ENCODE results near the gene FCHSD2. TPM values are rescaled to one million over a fixed set of nuclear protein-coding genes. Genes with fewer than 3 reads are reported as not detected.
A peak's percentile ranks its signal among the peaks of the same experiment; 100 is the strongest.
"Not testable (repeated sequence)": the region's sequence is repeated elsewhere in the genome, so short reads cannot be mapped to it uniquely, and the experiment has no call there.

FCHSD2 gene
- total RNA-seq, 1 experiment from 2014 or later, result 10.3 TPM

DNA sequence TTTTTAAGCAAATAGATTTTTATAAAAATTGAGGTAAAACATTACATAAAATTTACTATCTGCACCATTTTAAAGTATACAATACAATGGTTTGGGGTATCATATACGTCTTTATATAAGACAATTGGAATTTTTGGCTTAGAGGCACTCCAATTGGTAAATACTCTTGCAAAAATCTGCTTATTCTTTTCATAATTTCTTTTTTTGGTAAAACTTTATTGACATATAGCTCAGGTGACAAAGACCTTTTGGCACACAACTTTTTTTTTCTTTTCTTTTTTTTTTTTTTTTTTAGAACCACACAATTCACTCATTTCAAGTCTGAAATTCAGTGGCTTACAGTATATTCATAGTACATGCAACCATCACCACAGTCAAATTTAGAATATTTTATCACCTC is 270.1 kb downstream of the FCHSD2 start:
- DNase-seq (ENCODE audit: low read depth), result no peak

DNA sequence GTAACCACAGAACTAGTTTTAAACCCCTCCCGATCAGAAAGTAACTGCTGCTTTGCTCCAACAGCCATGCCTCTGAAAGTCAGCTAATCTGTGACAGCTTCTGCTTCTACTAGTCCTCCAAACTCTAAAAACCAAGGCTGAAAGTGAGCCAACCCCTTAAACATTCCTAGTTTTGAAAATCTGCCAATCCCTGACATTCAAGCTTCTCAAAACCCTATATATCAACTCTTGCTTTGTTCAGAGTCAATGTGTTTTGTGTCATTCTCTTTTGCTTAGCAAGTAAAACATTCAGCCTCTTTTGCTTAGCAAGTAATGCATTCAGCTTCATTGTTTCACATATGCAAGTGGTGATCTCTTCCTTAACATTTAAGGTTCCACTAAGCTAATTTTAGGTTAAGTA is 271.0 kb downstream of the FCHSD2 start:
- peak; percentile 6 for DNase-seq (ENCODE audit: low read depth)

DNA sequence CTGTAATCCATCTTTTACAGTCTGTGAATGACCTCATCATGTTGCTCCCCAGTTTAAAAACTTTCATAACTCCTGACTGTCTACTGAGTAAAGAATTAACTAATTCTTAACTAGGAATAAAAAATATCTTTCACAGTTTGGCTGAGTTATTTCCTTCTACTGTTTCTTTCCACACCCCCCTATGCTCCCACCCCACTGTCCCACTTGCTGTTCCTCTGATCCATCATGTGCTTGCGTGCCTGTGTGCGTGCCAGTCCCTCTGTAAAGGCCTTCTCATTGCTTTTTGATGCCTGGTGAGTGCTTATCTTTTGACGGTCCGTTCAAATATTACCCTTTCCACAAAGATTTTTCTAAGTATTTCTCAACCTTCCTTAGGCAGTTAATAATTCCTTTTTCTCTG is 272.3 kb downstream of the FCHSD2 start:
- no peak for DNase-seq (ENCODE audit: low read depth)

DNA sequence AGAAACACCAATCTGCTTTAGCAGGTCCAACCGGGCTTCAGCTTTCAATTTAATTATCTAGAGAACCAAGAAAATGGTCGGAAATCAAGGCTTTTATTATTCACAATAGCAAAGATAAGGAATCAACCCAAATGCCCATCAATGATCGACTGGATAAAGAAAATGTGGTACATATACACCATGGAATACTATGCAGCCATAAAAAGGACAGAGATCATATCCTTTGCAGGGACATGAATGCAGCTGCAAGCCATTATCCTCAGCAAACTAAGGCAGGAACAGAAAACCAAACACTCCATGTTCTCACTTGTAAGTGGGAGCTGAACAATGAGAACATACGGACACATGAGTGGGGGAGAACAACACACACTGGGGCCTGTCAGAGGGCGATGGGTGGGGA is 274.1 kb downstream of the FCHSD2 start:
- DNase-seq (ENCODE audit: low read depth), result no peak

DNA sequence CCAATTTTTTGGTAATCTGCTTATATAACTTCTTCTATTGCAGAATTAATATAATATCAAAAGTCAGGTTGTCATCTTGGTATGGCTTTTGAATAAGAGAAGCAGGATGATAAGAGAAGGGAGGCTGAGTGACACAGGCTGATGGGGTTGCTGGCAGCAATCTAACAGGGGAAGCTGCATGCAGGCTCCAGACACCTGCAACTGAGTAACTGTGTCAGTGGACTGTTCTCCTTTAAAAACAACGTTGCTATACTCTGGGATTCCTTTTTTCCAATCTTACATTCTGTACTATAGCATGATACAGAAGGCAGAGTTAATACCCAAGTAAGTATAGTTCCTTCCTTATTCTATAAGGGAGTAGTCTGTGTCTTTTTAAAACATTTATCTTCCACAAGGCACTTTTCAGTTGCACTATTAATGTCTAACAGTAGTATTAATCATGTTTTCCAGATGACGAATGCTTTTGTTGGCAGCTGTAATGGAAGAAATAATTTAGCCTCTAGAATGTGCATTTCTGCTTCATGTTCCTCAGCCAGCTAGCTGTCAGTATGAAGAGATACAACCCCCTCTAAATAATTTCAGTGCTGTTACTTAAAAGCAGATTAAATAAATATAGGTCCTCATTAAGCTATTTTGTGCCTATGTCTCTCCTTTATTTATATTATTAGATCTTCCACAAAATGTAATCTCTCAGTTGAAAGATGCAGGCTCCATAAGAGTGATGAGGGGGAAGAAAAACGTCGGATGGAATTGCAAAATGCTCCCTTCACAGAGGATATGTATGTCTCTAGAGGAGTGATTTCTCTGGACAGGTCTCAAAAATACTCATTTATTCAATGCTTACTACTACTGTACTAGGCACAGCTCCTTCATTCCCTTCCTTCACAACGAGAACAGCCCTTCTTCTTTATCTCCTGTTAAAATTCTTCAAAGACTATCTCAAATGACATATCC is 277.1 kb downstream of the FCHSD2 start:
- peak; percentile 61 for DNase-seq (ENCODE audit: low read depth)

DNA sequence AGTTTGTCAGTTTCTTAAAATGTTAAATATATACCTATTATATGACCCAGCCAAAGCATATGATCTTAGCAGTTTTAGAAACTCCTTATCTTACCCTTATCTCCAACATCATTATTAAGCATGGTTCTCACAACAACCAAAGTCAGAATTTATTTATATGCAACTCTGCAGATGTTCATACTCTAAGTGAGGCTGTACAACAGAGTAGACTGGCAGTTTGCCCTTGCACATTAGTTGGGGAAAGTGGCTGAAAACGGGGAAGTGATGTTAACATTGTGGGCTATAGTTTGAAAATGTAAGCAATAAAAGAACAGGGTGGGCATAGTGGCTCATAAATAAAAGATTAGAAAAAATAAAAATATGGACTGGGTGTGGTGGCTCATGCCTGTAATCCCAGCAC is 278.2 kb downstream of the FCHSD2 start:
- DNase-seq (ENCODE audit: low read depth), result no peak

DNA sequence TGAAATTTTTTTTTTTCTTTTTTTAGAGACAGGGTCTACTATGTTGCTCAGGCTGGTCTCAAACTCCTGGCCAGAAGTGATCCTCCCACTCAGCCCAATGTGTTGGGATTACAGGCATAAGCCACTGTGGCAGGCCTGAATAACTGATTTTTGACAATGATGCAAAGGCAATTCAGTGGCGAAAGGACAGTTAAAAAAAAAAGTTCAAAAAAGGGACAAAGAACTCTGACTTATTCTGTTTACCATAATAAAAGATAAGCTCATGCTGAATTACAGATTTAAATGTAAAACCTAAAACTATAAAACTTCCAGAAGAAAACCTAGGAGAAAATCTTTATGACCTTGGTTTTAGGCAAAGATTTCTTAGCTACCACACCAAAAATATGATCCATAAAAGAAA is 279.0 kb downstream of the FCHSD2 start:
- no peak for DNase-seq (ENCODE audit: low read depth)

DNA sequence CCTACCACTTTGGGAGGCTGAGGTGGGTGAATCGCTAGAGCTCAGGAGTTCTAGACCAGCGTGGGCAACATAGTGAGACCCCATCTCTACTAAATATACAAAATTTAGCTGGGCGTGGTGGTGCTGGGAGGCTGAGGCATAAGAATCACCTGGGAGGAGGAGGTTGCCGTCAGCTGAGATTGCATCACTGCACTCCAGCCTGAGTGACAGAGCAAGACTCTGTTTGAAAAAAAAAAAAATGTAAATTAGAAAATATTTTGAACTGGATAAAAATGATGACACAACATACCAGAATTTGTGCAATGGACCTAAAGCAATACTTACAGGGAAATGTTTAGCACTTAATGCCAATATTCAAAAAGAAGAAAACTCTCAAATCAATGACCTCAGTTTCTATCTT is 281.5 kb downstream of the FCHSD2 start:
- DNase-seq (ENCODE audit: low read depth), result no peak

DNA sequence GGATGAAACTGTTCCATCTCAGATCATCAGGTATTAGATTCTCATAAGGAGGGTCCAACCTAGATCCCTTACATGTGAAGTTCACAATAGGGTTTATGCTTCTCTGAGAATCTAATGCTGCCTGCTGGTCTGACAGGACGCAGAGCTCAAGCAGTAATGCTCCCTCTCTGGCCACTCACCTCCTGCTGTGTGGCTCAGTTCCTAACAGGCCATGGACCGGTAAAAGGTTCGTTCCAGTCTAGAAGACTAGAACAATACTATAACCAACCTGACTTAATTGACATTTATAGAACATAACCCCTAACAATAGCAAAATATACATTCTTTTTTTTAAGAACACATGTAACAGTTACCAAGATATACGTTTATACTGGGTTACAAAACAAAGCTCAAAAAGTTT is 282.1 kb downstream of the FCHSD2 start:
- DNase-seq (ENCODE audit: low read depth), result no peak

DNA sequence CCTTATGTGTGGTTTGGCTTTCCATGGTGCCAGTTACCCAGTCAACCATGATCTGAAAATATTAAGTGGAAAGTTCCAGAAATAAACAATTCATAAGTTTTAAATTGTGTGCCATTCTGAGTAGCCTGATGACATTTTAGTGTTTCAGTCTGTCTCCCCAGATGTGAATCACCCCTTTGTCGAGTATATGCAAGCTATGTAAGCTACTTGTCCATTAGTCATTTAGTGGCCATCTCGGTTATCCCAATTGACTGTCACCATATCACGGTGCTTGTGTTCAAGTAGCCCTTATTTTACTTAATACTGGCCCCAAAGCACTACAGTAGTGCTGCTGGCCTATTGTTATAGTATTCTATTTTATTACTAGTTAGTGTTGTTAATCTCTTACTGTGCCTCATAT is 283.0 kb downstream of the FCHSD2 start:
- DNase-seq (ENCODE audit: low read depth), result peak; percentile 24

DNA sequence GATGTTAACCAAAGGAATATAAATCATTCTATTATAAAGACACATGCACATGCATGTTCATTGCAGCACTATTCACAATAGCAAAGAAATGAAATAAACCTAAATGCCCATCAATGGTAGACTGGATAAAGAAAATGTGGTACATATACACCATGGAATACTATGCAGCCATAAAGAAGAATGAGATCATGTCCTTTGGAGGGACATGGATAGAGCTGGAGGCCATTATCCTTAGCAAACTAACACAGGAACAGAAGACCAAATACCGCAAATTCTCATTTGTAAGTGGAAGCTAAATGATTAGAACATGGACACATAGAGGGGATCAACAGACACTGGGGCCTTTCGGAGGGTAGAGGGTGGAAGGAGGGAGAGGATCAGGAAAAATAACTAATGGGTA is 283.9 kb downstream of the FCHSD2 start:
- not testable (repeated sequence) for DNase-seq (ENCODE audit: low read depth)

DNA sequence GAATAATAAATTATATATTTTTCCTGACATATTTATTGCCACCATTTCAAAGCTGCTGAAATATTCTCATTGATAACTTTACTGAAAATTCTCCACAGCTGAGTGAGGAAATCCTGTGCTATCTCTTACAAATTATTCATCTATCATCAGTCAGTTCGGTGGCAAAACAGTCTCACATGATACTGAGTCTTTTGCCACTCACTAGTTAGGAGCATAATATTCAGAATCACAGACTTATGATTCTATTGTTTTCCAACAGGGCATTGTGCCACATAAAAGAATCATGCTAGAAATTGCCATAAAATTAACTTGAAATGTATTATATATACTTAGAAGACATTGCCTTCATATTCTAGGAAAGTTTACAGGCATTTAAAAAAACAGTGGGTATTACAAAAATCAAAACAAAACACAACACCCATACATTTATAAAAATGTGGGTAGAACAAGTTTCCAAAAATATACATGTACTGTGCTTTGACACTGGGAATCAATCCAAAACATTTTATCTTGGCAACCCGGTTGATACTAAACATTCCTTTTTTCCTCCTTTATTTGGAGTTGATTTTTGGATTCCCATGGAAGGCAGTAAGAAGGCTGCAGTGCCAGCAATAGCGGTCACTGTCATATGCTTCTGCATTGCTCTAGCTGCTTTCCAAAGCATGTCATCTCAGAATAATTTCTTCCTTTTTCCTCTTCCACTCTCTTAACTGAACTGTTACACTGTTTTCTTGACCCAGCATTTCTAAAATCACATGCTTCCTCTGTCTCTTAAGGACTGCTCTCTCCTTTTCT is 285.4 kb downstream of the FCHSD2 start:
- no peak for DNase-seq (ENCODE audit: low read depth)

DNA sequence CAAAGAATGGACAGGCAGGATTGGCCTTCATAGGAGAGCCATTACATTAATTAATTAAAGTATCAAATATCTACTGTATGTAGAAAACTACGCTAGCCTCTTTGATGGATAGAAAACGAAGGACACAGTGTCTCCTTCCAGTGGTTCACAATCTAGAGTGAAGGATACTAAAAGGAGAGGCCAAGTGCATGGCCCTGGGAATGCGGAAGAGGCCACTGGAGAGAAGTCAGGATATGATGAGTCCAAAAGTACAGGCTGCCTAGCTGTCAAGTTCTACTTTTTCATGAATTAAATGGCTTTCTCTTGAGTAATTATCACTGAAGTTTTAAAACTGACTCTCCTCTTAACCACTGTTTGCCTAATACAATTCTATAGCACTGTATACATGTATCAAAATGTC is 286.1 kb downstream of the FCHSD2 start:
- DNase-seq (ENCODE audit: low read depth), result no peak

DNA sequence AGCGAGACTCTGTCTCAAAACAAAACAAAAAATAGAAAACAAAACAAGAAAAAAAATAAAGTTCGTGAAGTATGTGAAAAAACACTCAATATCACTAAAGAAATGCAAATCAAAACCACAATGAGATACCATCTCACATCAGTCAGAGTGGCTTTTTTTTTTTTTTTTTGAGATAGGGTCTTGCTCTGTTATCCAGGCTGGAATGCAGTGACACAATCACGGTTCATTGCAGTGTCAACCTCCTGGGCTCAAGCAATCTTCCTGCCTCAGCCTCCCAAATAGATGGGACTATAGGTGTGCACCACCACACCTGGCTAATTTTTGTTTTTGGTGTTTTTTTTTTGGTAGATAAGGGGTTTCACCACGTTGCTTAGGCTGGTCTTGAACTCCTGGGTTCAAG is 290.4 kb downstream of the FCHSD2 start:
- DNase-seq (ENCODE audit: low read depth), result peak; percentile 39

DNA sequence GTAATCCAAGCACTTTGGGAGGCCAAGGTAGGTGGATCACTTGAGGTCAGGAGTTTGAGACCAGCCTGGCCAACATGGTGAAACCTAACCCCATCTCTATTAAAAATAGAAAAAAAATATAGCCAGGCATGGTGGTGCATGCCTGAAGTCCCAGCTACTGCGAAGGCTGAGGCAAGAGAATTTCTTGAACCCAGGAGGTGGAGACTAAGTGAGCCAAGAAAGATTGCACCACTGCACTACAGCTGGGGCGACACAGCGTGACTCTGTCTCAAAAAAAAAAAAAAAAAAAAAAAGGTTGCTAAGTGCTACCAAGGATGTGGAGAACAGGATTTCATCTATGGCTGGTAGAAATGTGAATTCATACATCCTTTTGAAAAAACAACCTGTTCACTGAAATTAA is 291.3 kb downstream of the FCHSD2 start:
- no peak for DNase-seq (ENCODE audit: low read depth)

DNA sequence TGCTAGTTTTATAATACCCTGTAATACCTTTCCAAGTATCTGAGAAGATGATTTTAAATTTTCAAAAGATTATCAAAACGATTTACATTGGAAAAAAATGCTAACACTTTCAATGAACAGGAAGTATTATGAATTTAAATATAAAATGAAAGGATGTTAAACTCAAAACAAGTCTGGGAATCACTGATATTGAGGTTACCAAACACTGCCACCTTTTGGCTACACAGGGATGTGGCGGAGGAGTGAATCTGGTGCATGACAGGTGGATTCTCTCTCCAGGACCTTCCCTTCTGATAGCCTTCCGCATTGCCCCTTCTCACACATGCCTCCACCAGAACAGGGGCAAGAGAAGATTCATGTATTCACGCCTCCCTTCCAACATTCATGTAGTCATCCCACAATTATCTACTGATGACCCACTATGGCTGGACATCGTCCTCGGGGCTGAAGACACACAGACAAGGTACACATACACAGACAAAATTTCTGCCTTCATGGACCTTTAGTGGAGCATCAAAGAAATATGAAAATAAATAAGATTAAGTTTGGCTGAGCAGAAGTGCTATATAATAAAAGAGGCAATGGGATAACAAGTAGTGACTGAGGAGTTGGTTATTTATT is 293.2 kb downstream of the FCHSD2 start:
- DNase-seq (ENCODE audit: low read depth), result peak; percentile 44

DNA sequence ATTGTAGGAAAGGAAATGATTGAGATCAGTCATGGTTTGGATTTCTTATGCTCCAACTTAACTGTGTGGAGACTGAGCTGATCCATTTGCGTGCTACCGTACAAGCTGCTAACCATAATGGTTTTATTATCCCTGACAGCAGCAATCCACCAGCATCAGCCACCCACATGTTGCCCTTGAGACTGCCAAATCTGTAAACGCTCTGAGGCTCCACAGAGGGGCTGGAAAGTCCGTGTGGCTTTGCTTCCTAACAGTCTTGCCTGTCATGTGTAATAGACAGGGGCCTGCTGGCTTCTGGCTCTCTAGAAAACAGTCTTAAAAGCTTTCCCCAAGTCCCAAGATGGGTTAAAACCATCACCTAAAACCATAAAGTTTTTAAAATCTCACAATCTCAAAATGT is 297.8 kb downstream of the FCHSD2 start:
- no peak for DNase-seq (ENCODE audit: low read depth)

DNA sequence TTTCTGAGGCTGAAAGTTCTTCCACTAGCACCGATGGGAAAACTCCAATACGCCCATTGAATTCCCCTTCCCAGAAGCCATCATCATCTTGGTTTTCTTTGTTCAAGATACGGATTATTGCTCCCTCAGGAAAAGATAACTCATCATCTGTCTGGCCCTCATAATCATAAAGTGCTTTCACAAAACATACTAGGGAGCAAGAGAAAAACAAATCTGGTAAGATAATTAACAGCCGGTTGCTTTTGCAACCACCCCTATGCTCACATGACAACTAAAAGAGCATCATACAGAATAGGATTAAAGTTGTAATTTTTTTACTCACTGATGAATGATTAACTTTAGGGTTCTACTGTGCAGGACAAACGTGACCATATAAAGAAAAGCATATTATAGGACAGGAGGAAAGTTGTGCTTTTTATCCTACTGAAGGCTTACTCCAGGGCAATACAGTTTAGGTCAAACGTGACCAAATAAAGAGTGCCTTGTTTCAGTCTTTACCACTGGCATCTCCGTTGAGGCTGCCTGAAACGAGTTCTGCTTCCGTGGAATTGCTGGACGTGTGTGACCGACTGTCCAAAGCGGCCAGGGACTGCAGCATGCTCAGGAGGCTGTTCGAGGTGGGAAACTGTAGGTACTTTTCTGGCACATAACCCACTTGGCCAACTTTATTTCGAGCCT is 299.3 kb downstream of the FCHSD2 start:
- DNase-seq (ENCODE audit: low read depth), result no peak

DNA sequence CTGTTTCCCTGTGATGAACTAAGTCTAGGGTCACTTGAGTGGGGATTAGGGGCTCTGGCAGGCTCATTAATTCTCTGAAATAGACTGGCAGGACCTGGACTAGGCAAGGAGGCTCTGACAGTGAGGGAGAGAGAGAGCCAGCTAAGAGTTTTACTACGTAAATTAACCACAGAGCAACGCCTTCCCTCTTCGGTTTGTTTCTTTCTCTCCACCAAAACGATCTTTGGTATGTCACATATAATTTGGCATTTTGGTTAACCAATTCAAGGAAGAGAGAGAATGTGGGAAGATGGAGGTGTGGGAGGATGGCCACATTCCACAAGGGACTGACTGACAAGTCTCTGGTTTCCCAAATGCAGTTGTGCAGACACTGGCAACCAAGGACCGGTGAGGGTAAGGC is 300.0 kb downstream of the FCHSD2 start:
- DNase-seq (ENCODE audit: low read depth), result no peak

DNA sequence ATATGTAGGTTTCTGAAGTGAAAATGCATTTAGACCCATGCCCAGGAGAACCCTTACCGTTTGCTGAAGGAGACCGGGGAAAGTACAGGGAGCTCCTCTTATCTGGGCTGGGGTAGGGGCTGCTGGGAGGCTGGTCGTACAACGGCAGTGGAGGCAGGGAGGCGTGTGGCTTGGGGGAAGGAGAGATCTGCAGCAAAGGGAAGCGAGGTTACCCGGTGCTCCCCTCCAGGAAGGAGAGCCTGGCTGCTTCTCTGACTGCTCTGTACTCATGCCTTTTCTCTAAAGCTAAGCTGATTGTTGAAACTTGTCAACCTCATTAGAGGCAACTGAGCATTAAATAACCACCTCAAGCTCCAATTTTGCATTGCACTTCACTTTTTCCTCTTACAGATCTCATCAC is 300.7 kb downstream of the FCHSD2 start:
- DNase-seq (ENCODE audit: low read depth), result no peak

DNA sequence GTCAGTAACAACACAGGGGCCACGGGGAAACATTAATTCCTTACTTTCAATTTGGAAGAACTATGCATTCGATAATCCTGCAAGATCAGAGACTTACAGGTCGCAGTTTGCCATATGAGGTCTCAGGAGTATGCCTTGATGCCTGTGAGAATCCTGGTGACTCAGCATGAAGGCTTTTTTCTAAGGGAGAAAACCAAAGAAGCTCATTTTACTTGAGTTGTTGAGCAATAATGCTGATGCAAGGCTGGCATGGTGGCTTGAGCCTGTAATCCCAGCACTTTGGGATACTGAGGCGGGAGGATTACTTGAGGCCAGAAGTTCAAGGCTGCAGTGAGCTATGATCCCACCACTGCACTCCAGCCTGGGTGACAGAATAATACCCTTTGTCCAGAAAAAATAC is 301.3 kb downstream of the FCHSD2 start:
- peak; percentile 68 for DNase-seq (ENCODE audit: low read depth)
